NK-92 (cell line): ENCODE data around the gene FLYWCH1.

Experiments used
- DNase-seq: peaks from one replicate; lab custom pipeline; 2025; ENCODE audit not compliant: unreplicated experiment; lab: John Stamatoyannopoulos, UW

Gene FLYWCH1

DNA sequence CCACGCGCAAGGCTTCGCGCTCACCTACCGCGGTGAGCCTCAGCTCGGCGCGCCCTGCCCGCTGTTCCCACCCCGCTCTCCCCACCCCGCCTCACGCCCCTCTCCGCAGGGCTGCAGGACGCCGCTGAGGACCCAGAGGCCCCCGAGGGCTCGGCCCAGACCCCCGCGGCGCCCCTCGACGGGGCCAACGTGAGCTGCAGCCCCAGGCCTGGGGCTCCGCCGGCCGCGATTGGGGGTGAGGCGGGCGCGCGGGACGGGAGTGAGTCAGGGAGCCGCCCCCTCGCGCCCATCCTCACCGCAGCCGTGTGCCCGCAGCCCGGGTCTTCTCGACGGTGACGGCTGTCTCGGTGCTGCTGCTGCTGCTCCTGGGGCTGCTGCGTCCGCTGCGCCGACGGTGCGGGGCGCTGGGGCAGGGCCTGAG lies 55.5 kb downstream of the FLYWCH1 start:
- DNase-seq: no peak

DNA sequence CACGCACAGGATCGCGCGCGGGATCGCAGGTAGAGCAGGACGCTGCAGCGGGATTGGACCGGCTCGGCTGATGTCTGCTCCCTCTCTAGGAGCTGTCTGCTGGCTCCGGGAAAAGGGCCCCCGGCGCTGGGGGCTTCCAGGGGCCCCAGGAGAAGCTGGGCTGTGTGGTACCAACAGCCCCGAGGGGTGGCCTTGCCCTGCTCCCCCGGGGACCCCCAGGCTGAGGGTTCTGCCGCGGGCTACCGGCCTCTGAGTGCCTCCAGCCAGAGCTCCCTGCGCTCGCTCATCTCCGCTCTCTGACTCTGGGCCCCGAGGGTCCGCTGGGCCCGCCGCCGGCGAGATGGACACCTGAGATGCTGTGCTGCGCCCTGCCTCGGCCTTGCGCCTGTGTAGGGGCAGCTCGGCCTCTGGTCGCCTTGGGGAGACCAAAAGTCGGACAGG lies 56.0 kb downstream of the FLYWCH1 start:
- no peak for DNase-seq

DNA sequence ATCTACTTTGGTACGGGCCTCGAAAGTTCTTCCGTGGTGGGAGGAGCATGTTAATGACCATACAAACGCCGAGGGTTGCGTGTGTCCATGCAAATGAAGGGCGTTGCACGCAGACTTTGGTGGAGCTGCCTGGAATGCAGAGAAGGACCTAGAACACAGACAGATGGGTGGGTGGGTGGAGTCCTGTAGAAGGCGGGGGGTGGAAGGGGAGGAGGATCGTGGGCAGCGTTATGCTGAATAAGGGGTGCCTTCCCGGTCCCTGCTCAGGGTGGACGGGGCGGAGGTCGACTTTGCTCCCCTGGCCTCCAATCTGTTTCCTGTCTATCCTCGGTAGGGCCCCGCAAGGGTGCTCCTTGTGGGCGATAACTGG lies 56.6 kb downstream of the FLYWCH1 start:
- DNase-seq: no peak

DNA sequence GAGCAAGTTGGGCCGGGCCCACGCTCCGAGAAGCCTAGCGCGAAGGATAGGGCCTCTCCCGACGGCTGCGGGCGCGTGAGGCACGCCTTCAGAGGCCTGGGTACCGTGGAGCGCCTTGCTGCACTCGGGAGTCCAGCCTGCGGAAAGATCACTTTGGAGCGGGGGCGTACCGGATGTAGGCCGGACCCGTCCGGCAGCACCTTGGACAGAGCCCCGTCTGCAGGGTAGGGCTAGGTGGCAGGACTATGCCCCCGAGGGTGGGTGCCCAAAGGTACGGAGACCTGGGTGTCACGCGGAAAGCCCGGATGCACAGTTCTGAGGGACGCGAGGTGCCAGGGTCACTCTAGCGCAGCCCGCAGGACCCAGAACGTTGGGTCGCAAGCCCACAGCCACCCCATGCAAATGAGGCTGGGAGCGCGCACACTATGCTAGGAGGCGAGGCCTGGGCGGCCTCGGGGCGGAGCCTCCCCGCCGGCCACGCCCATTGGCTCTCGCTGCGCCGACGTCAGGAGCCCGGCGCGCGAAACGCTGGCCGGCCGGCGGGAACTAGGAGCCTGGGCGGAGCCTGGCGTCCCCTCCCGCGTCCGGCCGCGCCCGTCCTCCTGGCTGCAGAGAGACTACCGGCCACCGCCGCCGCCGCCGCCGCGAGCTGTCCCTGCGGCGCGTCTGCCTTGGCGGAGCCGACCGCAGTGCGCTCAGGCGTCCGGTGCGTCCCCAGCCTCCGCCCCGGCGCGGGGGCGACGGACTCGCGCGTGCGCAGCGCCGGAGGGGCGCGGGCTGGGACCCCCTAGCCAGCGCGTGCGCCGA lies 57.2 kb downstream of the FLYWCH1 start, which contains the start of gene PAQR4:
TSS of gene PAQR4 (plus strand) at position 611 of the 807 bp plus-strand sequence. CDS start 327 bp downstream, outside the sequence.
- no peak for DNase-seq

DNA sequence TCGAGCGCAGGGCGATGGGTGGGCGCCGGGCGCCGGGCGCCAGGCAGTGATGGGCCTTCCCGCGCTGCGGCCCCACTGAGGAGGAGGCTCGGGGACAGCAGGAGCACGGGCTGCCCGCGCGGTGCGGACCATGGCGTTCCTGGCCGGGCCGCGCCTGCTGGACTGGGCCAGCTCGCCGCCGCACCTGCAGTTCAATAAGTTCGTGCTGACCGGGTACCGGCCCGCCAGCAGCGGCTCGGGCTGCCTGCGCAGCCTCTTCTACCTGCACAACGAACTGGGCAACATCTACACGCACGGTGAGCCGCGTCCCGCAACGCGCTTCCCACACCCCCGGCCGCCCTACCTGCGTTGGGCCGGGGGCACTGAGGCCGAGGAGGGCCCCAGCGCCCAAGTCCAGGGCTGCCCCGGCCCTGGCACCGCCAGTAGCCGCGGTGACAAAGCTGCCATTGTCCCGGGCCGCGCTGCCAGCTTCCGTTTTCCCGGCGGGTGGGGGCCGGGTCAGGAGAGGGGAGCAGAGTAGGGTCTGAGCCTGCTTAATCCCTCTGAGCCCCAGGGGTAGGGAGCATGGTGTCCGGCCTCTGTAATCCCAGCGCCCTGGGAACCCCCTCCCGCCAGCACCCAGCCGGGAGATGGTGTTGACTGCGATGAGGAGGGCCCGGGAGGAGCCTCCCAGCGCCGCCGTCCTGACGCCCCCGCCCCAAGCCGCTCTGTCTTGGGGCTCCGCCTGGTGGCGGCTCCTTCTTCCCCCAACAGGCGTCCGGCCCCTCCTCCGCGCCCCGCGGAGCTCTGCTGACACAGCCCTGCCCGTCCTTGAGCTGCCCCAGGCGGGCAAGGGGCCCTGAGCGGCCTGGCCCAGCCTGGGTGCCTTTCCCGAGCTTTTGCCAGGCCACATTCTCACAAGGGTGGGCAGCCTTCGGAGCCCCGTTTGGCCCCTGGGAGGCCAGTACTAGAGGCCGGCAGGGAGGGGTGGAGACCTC lies 58.1 kb downstream of the FLYWCH1 start:
- DNase-seq: no peak

DNA sequence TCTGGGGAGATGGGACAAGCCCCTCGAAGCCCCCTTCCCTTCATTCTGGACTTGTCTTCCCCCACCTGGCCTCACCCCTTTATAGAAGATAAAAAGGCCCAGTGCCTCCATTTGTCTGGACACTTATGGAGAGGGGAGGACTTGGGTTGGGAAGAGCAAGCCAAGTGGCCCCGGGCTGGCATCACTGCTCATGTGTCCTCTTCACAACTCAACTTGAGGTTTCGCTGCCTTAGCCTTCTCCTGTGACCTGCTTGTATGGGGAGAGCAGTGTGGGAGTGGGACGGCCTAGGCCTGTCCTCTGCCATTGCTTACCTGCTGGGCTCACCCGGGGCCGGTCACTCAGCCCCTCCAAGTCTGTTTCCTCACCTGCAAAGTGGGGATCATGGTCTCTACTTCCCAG lies 58.8 kb downstream of the FLYWCH1 start:
- no peak for DNase-seq

DNA sequence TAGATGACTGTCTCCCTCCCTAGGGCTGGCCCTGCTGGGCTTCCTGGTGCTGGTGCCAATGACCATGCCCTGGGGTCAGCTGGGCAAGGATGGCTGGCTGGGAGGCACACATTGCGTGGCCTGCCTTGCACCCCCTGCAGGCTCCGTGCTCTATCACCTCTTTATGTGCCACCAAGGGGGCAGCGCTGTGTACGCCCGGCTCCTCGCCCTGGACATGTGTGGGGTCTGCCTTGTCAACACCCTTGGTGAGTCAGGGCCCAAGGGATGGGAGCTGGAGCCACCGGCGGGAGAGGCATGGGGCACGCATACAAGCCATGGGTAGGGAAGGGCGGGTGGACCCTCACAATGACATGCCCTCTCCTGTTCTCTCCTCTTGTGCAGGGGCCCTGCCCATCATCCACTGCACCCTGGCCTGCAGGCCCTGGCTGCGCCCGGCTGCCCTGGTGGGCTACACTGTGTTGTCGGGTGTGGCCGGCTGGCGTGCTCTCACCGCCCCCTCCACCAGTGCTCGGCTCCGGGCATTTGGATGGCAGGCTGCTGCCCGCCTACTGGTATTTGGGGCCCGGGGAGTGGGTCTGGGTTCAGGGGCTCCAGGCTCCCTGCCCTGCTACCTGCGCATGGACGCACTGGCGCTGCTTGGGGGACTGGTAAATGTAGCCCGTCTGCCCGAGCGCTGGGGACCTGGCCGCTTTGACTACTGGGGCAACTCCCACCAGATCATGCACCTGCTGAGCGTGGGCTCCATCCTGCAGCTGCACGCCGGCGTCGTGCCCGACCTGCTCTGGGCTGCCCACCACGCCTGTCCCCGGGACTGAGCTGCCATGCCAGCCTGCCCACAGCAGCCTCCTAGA lies 59.6 kb downstream of the FLYWCH1 start:
- no peak for DNase-seq

DNA sequence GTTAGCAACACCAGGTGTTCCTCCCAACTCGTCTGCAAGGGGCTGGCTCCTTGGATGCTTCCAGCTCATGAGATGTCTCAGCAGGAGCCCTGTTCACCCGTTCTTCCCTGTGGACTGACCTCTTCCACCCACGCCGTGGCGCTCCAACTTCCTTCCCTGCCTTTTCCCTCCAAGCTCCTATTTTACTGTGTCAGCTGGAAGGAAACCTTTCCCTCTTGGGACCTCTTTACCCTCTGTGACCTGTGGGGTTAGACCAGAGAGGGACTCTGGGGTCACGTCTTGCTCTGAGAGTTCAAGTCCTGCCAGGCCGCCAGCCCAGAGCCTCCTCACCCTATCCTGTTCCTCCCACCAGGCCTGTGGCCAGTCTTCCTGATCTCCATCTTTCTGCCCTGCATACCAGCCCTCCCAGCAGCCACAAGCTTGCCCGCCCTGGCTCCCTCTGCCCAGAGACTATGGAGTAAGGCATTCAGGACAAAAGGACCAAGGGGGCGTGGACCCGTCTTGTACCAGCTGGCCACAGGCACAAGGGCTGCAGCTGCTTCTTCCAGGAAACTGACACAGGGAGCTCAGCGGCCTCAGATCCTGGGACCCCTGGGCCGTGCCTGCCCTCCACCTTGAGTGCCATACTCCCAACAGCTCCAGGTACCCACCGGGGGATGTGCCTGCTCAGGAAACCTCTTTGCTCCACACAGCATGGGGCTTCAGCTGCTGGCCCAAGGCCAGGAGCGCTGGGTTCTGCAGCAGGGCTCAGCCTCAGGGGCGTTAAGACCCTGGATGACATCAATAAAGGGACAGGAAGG lies 60.5 kb downstream of the FLYWCH1 start:
- no peak for DNase-seq

DNA sequence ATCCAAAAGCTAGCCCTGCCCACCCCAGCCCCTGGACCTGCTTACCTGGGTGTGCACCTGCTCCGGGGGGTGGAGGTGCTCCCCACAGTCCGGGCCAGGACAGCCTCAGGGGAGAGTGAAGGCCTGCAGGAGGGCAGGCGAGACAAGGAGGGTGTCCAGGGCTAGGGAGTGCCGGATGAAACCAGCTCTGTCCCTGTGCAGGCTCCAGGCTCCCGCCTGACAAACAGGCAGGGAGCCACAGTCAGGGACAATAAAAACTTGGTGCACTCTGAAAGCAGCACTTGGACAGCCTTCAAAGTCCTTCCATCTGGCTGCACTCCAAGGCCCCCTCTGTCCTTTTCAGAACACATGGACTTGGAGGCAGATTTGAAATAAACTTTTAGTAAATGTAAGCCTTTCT lies 61.4 kb downstream of the FLYWCH1 start:
- DNase-seq: no peak

DNA sequence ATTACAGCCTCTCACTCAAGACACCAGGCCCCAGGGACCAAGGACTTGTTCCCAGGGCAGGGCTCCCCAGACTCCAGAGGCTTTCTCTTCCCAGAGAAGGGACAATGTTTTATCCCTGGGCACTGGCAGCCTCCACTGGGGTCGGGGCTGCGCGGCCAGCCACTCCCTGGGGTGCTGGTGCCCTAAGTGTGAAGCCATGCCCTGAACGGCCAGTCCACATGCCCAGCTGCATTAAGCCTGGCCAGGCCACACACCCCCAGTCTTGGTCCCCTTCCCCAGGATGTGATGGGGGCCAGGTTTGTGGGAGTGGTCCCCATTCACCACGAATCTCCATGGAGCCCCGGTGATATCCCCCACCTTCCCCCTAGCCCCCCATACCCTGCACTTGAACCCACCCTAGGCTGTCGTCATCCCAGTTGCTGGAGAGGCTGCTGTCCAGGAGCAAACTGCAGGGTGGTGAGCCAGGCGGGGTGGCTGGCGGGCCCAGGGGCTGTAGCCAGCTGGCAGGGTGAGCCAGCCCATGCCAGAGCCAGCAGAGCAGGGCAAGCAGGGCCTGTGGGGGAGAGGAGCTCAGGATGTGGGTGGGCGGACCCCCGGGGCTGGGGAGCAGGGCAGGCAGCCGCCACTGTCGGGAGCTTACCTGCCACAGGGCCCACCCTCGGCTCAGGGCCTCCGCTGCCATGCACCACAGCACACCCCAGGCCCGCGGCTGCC lies 62.0 kb downstream of the FLYWCH1 start:
- no peak for DNase-seq

DNA sequence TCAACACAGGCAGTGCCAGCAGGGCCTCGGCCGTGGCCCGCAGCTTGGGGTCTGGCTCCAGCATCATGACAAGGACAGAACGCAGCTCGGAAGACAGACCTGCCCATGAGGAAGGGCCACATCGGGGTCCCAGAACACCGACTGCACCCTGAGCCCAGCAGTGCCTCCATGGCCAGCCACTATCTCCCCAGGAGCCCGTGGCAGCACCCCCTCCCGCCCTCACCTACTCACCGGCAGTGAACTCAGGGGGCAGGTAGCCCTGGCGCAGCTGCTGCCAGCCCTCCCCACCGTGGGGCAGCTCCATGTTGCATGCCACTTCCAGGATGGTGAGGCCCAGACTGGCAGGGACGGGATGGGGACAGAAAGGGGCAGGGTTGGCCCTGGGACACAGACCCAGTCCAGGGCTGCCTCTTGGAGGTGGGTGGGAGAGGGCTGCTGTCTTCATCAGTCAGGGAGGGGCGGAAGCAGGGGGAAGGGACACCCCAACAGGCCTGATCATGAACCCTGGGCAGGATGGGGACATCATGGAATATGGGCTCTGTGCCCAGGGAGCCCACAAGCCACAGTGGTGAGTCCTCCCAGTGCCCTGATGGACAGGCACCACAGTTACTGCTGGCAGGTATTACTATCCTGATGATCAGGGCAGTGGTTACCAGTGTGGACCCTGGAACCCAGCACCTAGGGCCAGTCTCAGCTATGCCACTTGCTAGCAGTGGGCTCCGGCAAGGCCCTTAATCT lies 62.8 kb downstream of the FLYWCH1 start:
- DNase-seq: no peak

DNA sequence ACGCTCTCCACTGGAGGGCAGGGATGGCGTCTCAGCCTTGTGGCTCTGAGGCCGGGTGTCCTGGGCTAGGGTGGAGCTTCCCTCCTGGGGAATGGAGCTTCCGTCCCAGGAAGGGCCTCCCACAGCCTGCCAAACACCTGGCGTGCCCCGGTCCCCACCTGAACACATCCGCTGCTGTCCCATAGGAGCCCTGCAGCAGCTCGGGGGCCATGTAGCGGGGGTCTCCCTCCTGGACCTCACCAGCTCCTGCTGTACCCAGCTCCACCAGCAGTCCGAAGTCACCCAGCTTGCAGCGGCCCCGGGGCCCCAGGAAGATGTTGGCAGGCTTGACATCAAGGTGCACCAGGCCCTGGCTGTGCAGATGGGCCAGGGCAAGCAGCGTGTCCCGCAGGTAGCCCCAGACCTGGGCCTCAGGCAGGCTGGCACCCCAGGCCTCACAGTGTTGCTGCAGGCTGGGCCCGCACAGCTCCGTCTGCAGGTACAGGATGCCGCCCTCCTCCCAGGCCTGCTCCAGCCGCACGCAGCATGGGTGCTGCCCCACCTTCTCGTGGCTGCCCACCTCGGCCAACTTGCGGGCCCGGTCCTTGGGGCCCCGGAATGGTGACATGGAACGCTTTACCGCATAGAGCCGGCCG lies 63.5 kb downstream of the FLYWCH1 start:
- no peak for DNase-seq

DNA sequence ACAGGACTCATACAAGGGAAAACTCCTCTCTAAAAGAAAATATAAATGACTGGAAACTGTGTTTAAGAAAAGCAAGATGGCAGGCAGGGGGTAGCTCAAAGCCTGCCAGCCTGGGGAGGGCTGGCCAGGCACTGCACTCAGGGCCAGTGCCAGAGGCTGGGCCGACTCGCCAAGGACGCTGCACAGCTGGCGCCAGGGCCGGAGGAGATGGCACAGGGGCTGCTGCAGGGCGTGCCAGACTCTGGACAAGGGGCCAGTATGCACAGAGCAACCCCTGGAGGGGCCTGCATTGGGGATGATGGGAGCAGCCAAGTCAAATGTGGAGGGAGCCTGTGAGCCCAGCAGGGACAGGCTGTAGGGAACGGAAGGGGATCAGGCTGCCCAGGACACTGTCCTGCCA lies 64.5 kb downstream of the FLYWCH1 start:
- no peak for DNase-seq

DNA sequence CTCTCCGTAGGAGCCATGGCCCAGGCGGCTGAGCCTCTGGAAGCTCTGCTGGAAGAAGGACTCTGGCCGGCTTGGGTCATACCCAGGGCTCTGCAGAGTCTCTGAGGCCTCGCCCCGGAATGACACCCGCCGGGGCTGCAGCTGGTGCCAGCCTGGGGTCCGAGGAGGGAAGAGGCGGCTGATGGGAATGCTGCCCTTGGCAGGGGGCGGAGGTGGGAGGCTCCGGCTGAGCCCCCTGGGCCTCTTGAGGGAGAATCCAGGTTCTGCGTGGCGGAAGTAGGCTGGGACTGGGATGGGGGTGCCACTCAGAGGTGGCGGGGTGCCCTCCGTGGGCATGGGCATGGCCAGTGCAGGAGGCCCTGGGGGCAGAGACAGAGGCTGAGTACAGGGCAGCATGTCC lies 64.9 kb downstream of the FLYWCH1 start:
- no peak for DNase-seq

DNA sequence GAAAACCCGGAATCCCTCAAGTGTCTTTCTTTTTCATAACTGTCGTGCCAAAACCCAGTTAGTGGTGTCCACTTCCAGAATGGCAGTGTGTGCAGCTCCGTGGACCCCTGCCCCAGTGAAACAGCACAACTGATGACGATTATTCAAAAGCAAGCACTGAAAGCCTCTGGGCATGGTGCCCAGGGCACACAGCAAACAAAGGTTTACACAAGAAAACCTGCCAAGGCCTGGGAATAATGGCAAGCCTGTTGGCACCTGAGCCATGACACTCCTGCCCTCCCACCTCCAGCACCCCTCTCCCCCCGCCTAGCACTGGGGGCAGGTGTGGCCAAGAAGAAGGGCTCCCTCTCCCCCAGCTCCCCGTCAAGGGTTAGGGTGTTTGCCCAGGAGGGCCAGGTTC lies 65.7 kb downstream of the FLYWCH1 start:
- no peak for DNase-seq

DNA sequence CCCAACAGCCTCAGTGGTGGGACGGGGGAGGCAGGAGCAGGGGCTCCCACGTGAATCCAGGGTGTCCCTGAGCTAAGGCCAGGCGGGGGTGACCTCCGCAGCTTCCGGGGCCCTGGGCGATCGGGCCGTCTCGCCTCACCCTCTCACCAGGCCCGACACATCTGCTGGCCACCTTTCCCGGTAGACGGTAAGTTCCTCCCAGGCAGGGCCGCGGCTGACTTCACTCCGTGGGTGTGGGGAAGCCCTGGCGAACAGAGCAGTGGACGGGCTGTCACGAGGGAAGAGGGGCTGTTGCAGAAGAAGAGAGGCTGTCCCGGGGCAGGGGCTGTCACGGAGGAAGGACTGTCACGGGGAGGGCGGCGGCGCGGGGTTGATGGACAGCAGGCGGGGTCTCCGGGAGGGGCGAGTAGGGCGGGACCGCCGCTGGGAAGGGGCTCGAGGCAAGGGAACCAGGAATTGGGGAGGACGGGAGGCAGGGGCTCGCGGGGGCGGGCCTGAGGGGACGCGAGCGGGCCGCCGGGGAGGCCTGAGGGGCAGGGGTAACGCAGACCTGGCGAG lies 68.0 kb downstream of the FLYWCH1 start:
- no peak for DNase-seq

DNA sequence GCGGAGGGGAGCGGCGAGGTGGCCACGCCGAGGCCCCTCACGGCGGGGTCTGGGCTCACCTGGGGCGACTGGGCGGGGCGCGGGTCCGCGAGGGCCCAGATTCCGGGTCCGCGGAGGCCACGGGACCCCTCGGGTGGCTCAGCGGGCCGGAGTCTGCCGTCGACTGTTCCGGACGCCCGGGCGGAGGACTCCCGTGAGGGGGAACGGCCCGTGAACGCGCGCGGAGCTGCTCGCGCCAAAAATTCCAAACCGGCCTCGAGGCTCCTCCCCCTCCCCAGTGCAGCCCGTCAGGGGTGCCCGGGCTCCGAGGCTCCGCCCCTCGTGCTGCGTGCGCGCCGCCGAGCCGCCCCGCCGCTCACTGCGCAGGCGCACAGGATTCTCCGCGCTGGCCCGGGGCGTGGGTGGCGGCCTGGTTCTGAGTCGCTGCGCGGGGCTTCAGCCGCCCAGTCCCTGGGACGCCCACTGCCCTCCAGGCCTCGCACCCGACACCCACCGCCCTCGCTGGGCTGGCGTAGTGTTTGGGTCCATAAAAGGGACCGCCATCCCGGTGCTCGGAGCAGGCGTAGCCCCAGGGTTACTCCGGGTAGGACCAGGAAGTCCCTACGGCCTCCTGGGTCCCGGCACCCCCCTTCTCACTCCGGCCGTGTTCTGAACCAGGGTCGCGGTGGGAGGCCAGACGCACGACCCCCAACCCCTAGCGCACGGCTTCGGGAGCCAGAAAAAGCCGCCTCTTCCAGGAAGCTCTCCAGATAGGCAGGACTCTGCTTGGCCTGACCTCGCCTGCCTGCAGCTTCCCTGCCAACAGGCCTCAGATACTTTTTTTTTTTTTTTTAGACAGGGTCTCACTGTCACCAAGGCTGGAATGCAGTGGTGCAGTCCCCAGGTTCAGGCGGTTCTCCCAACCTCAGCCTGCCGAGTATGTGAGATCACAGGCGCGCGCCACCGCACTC lies 68.8 kb downstream of the FLYWCH1 start, which contains the start of gene PKMYT1:
TSS of gene PKMYT1 (minus strand) at position 220 of the 950 bp plus-strand sequence. CDS start 789 bp downstream, outside the sequence.
- DNase-seq: peak; percentile 61
